ENCODE data around the gene INMT.

INMT gene

GRCh38 chr7:30787486-30787885 lies 35.6 kb downstream of the INMT start:
- Histone ChIP-seq H3K4me3 (ENCODE audit: low read depth, low read length) (no peak overlapping the region), H3K9me3 (no peaks in the 10 kb centered on the region), H3K27me3 (no peaks in the 10 kb centered on the region), H3K4me1 (no peaks in the 10 kb centered on the region), H3K36me3 (peaks cover 17% of the 10 kb centered on the region)
- no peak for DNase-seq
- TF ChIP-seq CTCF (IDR thresholded peaks at IDR 0.05; ENCODE audit: low read depth, low read length), result no peak

- no peak overlapping the region for H3K4me3 ChIP-seq (ENCODE audit: low read depth, low read length)
- no peak for TF ChIP-seq CTCF (IDR thresholded peaks at IDR 0.05; ENCODE audit: low read depth, low read length)
- no peaks in the 10 kb centered on the region for H3K9me3 ChIP-seq
- DNase-seq, result no peak
- no peaks in the 10 kb centered on the region for H3K4me1 ChIP-seq
- peaks cover 10% of the 10 kb centered on the region; the same call in 1 of the 2 replicates for H3K36me3 ChIP-seq
- no peaks in the 10 kb centered on the region for H3K27me3 ChIP-seq
Measured at GRCh38 chr7:30788640-30789333, 36.9 kb downstream of the INMT start.

GRCh38 chr7:30789334-30789711 lies 37.4 kb downstream of the INMT start:
- H3K9me3 ChIP-seq, result no peaks in the 10 kb centered on the region
- no peak for DNase-seq
- peaks cover 12% of the 10 kb centered on the region; the same call in 1 of the 2 replicates for H3K36me3 ChIP-seq
- no peaks in the 10 kb centered on the region for H3K27me3 ChIP-seq
- no peak for TF ChIP-seq CTCF (IDR thresholded peaks at IDR 0.05; ENCODE audit: low read depth, low read length)
- no peaks in the 10 kb centered on the region for H3K4me1 ChIP-seq
- no peak overlapping the region for H3K4me3 ChIP-seq (ENCODE audit: low read depth, low read length)

- H3K9me3 ChIP-seq, result no peaks in the 10 kb centered on the region
- DNase-seq, result no peak
- H3K4me3 ChIP-seq (ENCODE audit: low read depth, low read length), result no peak overlapping the region
- TF ChIP-seq CTCF (IDR thresholded peaks at IDR 0.05; ENCODE audit: low read depth, low read length), result no peak
- H3K27me3 ChIP-seq, result no peaks in the 10 kb centered on the region
- peaks cover 12% of the 10 kb centered on the region; the same call in 1 of the 2 replicates for H3K36me3 ChIP-seq
- no peaks in the 10 kb centered on the region for H3K4me1 ChIP-seq
Measured at GRCh38 chr7:30790356-30790755, 38.4 kb downstream of the INMT start.

- TF ChIP-seq CTCF (IDR thresholded peaks at IDR 0.05; ENCODE audit: low read depth, low read length), result peak; percentile 57
- Histone ChIP-seq H3K4me3 (ENCODE audit: low read depth, low read length) (no peak overlapping the region), H3K27me3 (no peaks in the 10 kb centered on the region), H3K36me3 (peaks cover 8% of the 10 kb centered on the region; the same call in 1 of the 2 replicates), H3K9me3 (no peaks in the 10 kb centered on the region), H3K4me1 (no peaks in the 10 kb centered on the region)
- DNase-seq, result peak; percentile 28
Measured at GRCh38 chr7:30791114-30791513, 39.2 kb downstream of the INMT start.

- no peaks in the 10 kb centered on the region for H3K27me3 ChIP-seq
- peaks cover 6% of the 10 kb centered on the region; the same call in 1 of the 2 replicates for H3K36me3 ChIP-seq
- no peak for DNase-seq
- no peak for TF ChIP-seq CTCF (IDR thresholded peaks at IDR 0.05; ENCODE audit: low read depth, low read length)
- no peaks in the 10 kb centered on the region for H3K9me3 ChIP-seq
- no peak overlapping the region for H3K4me3 ChIP-seq (ENCODE audit: low read depth, low read length)
- no peaks in the 10 kb centered on the region for H3K4me1 ChIP-seq
Measured at GRCh38 chr7:30795161-30795948, 43.4 kb downstream of the INMT start.
